CD4-positive, alpha-beta T cell treated with Interleukin-6 for 4 hours (primary cell): ENCODE measurements around the gene CDK8.

Experiments used
- DNase-seq: peaks from one replicate; pipeline ENCODE4 v3.0.0-alpha.2; 2020; ENCODE audit warnings: mixed read lengths

CDK8 gene

GRCh38 chr13:26390203-26390602 is 136.3 kb downstream of the CDK8 start:
- no peak for DNase-seq

- no peak for DNase-seq
These were observed 146.6 kb downstream of the CDK8 start for GRCh38 chr13:26400545-26400944.

DNA sequence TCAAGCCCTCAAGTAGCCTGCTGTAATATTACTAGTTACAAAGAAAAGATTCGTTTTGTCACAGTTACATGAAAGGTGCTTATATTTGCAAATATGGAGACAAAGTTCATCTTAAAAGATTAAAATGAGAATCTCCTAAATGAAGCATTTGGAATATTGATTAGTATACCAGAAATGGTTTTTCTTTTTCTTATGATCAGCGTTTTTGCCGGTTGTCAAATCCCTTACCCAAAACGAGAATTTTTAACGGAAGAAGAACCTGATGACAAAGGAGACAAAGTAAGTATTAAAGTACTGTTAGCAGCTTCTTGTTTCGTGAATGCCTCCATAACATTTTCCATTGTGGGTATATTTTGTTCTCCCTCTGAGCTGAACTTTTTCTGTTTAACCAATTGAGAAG is 147.1 kb downstream of the CDK8 start:
- no peak for DNase-seq

DNA sequence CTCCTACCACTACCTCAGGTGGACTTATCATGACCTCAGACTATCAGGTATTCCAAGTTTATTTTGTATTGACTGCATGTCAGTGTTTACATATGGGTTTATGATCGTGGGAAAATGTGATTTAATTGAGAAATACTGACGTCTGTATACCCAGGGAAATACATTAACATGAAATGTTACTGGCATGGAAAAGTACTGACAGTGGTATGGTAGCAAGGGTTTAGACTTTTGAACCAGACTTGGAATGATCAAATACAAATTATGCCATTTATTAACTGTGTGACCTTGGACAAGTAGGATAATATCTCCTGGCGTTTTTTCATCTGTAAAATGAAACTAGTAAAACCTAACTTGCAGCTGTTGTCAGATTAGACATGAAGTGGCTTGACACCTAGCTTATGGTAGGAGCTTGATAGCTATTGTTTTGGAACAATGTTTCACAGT is 147.7 kb downstream of the CDK8 start:
- DNase-seq: no peak

DNA sequence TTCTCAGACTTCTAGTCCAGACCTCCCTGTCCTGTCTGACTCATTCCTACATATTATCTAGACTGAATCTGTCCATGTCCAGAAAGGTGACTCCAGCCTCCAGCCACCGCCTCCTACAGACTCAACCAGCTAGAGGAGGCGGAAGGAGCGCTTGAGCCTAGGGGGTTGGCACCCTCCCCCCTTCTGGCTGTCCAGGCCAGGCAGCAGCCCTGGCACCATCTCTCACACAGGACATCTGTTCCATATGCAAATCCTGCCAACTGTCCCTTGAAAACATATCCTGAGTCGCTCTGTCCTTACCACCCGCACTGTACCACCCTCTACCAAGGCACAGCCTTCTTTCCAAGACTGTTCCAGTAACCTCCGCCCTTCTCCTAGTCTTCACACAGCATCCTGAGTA is 152.9 kb downstream of the CDK8 start:
- DNase-seq: no peak

DNA sequence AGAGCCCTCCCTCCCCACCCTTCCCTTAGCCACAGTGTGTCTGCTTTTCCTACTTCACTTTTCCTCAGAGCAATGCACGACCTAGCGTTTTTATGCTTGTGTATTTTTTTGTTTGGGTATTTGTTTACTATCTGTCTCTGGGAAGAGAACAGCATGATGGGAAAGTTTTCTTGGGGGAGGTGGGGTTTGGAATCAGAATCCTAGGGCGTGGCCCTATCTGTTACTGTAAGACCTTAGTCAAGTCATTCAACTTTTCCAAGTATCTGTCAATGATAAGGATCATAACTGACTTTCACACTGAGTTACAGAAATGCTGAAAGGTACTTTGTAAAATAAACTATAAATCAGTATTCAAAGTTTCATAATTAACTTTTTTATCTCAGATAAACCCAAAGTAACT is 157.3 kb downstream of the CDK8 start:
- no peak for DNase-seq

- no peak for DNase-seq
These were observed 158.3 kb downstream of the CDK8 start for GRCh38 chr13:26412263-26412662.

DNA sequence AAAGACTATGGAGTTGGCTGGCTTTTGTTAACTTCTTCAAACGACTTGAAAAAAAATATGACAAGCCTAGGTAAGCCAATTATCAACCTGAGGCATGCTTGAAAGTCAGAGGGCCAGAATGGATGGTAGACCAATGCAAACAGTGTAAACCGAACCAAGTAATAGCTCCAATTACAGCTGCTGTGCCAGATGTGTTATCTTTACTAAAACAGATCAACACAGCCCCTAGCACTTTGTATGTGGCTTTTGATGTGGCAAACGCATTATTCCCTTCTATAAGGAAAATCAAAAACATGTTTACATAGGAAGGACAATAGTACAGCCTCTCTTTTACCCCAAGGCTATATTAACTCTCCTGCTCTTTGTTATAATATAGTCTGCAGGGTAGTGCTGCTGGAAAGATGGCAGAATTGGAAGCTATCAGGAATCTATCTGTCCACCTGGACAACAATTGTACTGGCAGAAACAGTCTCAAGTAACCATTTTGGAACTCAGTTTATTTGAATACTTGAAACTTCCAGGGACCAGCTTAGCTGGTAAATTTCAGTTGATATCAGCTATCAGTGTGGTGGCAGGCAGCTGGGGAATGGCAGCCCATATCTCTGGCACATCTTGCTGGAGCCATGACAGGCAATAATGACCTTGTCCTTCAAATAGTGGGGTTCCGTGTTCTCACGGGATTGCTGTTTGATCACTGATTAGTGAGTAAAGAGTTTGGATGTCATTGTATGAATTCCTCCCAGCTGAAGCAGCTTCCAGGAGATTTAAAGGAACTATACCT is 159.2 kb downstream of the CDK8 start:
- no peak for DNase-seq

- no peak for DNase-seq
These were observed 166.5 kb downstream of the CDK8 start for GRCh38 chr13:26420282-26420960.

DNA sequence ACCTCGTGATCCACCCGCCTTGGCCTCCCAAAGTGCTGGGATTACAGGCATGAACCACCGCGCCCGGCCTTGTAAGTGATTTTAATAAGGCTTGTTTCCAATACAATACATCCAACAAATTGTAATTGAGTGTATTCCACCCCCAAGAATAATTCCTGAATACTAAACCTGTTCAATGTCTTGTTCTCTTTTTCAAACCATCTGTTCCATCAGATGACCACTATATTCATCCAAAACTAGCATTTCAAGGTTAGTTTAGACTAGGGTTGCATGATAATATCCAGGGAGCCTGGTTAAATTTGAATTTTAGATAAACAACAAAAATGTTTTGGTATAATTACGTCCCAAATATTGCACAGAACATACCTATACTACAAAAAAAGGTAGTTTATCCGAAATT is 168.1 kb downstream of the CDK8 start:
- no peak for DNase-seq

- no peak for DNase-seq
These were observed 169.7 kb downstream of the CDK8 start for GRCh38 chr13:26423629-26424028.

DNA sequence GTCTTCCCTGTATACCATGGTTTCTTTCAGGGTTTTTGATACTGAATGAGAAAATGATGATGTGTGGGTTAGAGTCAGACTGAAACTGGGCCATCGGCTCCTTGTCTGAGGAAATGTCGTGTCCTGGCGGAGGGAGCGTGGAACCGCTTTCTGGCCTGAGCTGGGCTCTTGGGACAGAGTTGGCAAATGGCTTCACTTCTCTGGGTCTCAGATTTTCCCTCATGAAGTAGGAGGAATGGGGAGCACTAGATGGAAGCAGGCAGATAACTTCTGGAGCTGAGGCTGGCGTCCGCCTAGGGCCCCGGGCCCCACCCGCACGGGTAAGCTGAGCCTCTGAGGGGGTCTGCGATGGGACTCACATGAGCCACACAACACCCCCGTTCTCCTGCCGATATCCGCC is 170.3 kb downstream of the CDK8 start:
- no peak for DNase-seq

GRCh38 chr13:26425443-26426358 is 171.8 kb downstream of the CDK8 start:
- no peak for DNase-seq

DNA sequence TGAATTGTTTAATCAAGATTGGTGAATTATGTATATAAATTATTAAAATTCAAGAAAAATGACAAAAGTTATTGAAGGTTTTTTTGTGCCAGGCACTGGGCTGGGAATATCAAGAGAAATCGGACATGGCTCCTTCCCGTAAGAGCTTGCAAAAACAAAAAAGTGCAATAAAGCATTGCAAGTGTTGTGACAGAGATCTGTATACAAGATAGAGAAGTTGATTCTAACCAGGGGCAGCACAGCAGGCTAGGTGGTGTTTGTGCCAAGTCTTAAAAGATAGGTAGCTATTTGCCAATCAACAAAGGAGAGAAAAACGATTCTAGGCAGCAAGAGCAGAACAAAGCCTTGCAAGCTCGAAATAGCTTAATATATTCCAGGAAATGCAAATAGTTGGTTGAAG is 179.8 kb downstream of the CDK8 start:
- no peak for DNase-seq

- no peak for DNase-seq
These were observed 181.2 kb downstream of the CDK8 start for GRCh38 chr13:26435171-26435570.

GRCh38 chr13:26435646-26436045 is 181.7 kb downstream of the CDK8 start:
- no peak for DNase-seq

DNA sequence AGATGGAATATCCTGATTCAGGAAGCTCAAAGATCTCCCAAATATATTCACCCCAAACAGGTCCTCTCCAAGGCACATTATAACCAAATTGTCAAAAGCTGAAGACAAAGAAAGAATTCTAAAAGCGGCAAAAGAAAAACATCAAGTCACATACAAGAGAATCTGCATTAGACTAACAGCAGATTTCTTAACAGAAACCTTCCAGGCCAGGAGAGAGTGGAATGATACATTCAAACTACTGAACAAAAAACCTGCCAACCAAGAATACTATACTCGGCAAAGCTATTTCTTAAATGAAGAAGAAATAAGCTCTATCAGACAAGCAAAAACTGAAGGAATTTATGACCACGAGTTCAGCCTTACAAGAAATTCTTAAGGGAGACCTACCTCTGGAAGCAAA is 183.0 kb downstream of the CDK8 start:
- DNase-seq: no peak

DNA sequence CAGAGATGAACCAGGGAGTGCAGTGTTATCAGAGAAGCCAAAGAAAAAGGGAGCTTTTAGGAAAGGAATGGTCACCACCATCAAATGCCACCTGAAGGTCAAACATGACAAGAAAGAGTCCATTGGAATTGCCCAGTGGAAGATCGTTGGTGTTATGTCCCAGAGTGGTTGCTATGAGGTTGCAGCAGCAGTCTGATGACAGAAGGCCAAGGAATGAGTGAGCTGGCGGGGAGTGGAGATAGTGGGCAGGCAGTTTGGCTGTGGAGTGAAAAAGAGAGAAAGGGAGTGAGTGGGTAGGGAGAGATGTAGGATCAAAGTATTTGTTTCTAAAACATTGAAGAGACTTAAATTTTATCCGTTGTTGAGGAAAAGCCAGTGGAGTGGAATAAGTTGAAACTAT is 186.2 kb downstream of the CDK8 start:
- DNase-seq: no peak

- no peak for DNase-seq
These were observed 187.5 kb downstream of the CDK8 start for GRCh38 chr13:26441476-26441875.

DNA sequence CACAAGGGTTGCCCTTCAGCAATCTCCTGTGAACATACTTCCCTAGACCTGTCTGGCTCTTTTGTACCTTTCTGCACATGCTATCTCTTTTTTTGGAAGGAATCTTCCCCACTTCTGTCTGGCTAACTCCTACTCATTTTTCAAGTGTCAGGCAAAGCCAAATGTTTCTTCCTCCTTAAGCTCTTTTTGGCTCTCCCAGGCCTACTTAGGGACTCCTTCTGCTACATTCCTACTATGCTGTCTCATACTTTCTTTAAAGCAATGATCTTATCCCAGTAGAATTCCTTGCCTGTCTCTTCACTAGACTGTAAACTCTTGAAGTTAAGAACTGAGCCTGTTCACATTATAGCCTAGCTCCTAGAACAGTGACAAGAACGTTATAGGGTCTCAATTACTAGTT is 188.6 kb downstream of the CDK8 start:
- DNase-seq: no peak

- DNase-seq: no peak
These were observed 191.2 kb downstream of the CDK8 start for GRCh38 chr13:26445092-26445491.

DNA sequence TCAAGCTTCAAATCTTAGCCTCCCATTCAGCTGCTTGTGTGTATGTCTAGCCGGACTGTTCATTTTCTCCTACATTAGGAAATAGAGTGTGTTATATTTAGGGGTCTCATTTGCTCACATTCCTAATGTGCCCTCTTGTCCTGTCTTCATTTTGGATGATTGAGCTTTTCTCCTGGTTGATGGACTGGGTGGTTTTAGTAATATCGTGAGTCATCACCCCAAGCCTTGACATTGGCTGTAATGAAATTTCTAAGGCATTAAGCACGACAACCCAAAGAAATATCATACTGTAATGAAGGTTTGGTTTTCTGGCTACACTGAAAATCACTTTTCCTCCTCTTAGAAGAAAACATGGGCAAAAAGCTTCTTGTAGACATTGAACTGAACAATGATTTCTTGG is 192.8 kb downstream of the CDK8 start:
- no peak for DNase-seq

DNA sequence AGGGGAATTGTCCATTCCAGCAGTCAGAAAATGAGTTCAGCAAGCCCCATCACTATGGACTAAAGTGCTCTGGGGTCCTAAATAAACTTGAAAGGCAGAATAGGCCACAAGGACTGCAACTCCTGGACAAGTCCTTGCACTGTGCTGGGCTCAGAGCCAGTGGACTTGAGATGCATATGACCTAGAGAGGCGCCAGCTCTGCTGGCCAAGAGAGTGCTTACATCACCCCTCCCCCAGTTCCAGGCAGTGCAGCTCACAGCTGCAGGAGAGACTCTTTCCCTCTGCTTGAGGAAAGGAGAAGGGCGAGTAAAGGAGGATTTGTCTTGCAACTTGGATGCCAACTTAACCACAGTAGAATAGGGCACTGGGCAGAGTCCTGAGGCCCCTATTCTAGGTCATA is 194.1 kb downstream of the CDK8 start:
- DNase-seq: no peak
